GM12874 (cell line): ENCODE measurements around the gene LYZL1.

Experiments used
- TF ChIP-seq, protein P1 (sequence below): IDR thresholded peaks from 2 replicates; pipeline ENCODE4 v1.5.1; 2011; ENCODE audit warnings: low read depth, mild to moderate bottlenecking, control low read depth, low read length, moderate library complexity; ENCODE audit not compliant: insufficient read depth

Gene LYZL1

DNA sequence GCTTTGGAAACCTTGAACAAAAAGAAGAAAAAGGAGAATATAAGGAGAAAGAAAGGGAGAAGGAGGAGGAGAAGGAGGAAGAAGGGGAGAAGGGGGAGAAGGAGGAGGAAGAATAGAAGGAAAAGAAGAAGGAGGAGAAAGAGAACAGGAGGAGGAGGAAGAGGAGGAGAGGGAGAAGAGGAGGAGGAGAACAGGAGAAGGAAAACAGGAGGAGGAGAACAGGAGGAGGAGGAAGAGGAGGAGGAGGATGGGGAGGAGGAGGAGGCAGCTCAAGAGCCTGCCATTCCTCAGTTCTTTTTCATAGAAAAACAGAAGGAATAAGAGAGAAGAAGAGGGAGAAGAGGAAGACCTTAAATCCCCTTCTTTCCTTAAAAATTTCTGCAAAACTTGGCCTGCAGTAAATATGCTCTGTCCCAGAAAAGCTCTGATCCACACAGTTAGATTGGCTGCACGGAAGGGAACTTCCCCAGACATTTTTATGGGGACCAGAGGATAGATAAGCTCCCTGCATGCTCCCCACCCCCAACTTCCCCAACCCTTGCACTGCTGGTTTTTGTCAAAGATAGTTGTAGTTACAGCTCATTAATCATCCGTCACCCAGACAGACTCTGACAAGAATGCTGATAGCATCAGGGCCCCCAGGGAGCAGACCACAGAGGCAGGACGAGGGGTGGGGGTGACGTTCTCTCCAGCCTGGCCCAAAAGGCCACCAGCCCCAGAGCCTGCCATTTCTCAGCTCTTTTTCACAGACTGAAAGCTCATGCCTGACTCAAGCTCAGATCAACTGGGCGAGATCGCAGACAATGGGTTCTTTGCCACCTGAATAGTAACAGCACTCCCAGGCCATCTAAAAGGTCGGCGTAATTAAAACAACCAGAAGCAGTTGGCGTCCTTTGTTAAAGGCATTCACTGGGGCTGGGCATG lies 34.5 kb upstream of the LYZL1 start:
- TF ChIP-seq, protein P1, sequence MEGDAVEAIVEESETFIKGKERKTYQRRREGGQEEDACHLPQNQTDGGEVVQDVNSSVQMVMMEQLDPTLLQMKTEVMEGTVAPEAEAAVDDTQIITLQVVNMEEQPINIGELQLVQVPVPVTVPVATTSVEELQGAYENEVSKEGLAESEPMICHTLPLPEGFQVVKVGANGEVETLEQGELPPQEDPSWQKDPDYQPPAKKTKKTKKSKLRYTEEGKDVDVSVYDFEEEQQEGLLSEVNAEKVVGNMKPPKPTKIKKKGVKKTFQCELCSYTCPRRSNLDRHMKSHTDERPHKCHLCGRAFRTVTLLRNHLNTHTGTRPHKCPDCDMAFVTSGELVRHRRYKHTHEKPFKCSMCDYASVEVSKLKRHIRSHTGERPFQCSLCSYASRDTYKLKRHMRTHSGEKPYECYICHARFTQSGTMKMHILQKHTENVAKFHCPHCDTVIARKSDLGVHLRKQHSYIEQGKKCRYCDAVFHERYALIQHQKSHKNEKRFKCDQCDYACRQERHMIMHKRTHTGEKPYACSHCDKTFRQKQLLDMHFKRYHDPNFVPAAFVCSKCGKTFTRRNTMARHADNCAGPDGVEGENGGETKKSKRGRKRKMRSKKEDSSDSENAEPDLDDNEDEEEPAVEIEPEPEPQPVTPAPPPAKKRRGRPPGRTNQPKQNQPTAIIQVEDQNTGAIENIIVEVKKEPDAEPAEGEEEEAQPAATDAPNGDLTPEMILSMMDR, result no peak

DNA sequence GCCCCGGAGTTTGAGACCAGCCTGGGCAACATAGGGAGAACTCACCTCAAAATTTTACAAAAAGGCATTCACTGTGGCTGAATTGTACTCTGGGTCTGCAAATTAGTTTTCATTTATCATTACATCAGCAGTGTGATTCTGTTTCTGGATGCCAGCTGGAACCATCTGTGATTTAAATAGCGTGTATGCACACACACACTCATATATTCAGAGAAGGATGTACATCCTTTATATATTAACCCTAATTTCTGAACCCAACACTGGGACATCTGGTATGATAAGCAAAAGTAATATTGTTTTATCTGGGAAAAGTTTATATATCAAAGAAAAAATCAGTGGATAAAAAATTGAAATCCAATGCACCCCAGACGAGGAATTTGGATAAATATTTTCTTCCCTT lies 33.8 kb upstream of the LYZL1 start:
- TF ChIP-seq, protein P1, result no peak

DNA sequence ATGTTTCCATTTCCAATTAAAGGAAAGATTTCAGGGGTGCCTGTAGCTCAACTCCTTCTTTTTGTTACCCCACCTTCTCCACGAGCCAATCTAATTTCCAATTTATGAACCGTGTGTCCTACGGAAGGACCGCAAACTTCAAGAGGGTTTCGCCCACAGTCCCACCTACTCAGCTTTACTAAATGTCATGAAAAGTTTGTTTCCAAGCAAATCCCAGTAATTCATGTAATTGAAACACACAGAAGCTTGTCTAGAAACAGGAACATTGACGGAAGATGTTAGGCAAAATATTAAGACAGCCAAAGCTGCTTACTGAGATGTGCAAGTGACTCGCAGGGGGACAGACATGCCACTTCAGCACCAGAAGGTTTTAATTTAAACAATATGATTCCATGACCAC lies 32.9 kb upstream of the LYZL1 start:
- TF ChIP-seq, protein P1, result no peak

DNA sequence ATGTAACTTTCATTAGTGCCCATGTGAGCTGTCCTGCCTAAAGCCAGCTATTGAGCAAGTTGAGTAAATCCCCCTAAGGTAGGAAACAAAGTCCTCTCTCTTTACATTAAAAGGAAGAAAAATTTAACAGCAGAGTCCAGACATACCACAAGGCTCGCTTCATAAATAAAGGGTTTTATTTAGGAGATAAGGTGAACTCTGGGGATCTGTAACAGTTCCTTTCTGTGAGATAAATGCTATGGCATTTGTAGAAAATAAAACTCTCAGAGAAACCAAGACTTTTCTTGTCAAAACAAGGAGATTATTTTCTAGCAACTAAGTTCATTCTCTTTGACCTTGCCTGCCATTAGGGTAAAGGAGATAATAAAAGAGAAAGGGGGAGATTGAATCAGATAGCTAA lies 32.3 kb upstream of the LYZL1 start:
- TF ChIP-seq, protein P1, result no peak

DNA sequence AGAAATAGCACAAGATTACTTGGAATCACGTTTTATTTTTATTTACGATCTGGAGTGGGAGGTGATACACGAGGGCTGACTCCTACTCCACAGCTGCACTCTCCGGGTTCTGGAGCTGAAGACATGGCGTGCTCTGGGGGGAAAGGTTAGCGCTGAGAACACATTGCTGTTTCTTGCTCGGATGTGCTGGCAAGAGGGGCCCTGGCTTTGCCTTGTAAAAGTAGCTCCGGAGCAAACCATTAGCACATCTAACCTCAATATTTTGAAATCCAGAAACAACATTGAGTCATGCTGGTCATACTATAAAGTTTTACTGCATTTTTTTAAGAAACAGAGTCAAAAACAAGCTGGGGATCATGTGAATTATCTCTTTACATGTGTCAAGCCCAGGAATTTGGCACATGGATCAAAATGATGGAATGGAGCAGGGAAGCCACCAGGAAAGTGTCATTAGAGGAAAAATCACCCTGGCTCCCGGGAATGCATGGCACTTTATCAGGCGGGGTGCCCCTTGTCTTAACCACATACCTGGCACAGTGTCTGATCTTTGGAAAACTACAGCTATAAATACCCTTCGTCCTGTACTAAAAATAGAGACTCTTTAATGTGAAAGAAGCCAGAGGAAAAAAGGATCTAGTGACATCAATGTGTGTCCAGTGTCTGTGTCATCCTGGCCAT lies 31.6 kb upstream of the LYZL1 start:
- TF ChIP-seq, protein P1, result no peak

DNA sequence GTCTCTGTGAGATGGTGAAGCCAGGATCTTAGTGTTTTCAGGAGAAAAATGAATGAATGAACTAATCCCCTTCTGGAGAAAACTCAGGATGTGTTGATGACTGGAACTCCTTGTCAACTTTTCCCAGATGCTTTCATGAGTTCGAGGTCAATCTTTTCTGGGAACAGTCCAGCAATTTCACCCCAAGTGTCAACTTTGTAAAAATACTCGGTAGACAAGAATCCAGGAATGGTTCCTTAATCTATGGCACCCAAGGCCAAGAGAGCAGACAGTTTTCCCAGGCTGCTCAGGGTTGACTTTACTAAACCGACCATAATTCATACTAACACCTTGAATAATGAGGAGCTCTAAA lies 31.1 kb upstream of the LYZL1 start:
- TF ChIP-seq, protein P1, result no peak

DNA sequence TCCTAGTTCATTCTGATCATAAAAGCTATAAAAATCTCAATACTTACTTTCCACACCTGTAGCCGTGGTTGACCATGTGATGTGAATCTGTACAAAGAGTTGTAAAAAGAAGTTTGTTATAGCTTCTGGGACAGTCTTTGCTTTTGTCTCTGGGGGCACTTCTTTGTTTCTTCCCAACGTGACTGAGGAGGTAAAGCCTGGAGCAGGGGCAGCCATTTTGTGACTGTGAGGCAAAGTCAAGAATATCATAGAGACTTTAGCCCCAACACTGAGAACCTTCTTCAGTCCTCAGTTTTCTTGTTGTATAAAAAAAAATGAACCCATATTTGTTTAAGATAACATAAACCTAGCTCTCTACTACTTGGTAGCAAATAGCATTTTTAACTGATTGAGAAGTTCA lies 29.4 kb upstream of the LYZL1 start:
- TF ChIP-seq, protein P1, result no peak
